Measurements from ENCODE around the gene PCNX3.

DNA sequence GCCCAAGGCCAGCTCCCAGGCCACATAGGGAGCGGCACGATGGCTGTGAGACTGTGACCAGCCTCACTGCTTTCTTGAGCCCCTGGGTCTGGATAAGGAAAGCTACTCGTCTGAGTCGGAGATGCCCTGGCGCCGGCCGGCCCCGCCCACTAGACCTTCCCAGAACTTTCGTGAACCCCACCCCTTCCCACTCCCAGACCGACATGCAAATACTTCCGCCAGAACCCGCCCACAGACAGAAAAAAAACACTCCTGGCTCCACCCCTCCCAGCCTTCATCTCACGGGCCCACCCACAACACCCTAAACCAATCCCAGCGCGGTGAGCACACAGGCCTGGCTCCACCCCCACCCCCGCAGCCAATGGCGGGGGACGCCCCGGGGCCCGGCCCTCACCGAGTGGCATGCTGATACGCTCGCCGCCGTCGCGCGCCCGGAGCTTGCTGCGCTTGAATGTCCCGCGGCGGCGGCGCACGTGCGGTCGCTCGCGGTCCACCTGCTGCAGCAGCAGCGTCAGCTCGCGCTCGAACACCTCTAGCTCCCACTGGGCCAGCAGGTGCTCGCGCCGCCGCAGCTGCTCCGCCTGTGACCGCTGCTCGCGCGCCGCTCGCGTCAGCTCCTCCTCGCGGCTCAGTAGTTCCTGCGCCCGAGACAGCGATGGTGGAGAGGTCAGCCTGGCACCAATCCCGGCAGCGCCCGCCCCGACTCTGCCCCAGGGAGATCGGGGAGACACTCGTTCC lies 8.5 kb upstream of the PCNX3 start:
- TF ChIP-seq EZH2 (IDR thresholded peaks at IDR 0.05; ENCODE audit: borderline replicate concordance, low read depth, low read length, severe bottlenecking) (no peak), CTCF (IDR thresholded peaks at IDR 0.05; ENCODE audit: borderline replicate concordance, extremely low read depth, low read length, poor library complexity, severe bottlenecking) (no peak)
